NCI-H128 (cell line): Measurements from ENCODE around the gene PTPRN2.

Source experiments
- DNase-seq: peaks from one replicate; lab custom pipeline; 2025; ENCODE audit not compliant: unreplicated experiment; lab: John Stamatoyannopoulos, UW

The PTPRN2 gene

DNA sequence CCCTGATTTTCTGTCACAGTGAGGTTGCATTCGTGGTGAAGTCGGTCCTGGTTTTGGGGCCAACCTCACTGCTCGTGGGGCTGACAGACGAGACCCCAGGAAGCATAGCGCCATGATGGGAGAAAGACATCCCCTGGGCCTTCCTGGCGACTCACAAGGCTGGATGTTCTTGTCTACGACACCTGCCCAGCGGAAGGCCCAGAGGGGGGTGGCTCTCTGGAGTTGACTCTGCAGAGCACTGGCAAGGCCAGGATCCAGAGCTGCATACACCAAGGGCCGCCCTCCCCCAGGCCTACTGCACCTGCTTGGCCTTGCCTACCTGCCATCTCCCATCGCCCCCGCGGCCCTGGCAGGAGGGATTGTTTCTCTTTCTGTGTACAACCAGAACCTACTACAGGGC, 608.9 kb downstream of the PTPRN2 start:
- no peak for DNase-seq

DNA sequence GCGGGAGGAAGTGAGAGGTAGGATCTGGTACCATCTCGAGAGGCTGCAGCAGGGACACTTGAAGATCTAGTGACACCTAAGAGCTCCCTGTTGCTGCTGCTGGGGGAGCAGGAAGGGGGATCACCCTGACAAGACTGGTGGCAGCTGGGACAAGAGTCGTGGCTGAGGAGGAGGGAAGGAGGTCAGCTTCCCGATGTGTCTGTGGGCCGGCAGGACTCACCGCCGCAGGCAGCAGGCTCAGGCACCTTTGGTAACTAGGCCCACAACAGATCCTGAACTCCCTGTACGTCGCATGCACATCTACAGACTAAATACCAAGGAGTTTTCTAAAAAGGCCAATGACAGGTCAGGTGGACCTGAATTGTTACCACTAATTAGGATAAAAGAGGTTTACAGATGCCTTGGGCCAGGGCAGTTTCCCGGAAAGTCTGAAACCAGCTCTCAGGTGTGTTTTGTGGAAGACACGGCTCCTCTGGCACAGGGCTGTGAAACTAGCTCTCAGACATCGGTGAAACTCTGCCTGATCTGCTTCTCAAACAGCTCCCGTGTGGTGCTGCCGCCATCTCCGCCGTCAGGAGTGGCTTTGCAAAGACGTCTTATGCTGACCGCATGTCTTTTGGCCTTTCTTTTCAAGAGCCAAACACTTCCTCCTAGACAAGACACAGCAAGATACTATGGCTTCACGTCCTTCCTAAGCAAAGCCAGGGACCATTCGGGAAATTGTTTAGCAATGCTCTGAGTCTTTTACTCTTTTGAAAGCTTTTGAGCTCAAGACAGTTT, 609.7 kb downstream of the PTPRN2 start:
- DNase-seq: no peak

DNA sequence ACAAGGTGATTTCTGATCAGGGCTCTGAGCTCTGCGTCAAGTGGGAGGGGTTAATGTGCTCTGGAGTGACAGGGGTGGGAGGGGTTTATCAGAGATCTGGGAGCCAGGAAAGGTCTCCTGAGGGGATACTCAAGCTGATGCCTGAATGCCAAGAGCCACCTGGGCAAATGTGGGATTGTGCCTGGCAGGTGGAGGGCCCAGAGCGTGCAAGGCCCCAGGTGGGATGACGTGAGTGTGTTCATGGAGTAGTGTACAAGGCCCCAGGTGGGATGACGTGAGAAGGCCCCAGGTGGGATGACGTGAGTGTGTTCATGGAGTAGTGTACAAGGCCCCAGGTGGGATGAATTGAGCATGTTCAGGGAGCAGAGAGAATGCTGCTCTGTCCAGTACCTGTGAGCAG, 610.3 kb downstream of the PTPRN2 start:
- DNase-seq: no peak

DNA sequence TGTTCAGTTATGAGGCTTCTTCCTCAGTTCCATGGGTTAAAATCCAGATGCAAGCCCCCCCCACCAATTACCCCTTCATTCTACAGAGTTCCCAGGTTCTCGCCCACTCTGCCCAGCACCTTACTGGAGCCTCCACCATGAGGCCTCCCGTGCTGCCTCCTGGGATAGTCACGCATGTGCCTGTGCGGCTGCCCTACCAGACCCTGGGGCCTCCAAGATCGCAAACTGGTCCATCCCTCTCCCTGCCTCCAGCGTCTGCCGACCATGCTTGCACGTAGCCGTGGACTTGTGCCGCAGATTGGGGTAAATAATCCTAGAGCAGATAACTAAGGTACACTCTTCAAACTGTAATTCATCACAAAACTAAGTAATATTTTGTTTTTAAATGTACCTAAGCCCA, 611.2 kb downstream of the PTPRN2 start:
- no peak for DNase-seq

DNA sequence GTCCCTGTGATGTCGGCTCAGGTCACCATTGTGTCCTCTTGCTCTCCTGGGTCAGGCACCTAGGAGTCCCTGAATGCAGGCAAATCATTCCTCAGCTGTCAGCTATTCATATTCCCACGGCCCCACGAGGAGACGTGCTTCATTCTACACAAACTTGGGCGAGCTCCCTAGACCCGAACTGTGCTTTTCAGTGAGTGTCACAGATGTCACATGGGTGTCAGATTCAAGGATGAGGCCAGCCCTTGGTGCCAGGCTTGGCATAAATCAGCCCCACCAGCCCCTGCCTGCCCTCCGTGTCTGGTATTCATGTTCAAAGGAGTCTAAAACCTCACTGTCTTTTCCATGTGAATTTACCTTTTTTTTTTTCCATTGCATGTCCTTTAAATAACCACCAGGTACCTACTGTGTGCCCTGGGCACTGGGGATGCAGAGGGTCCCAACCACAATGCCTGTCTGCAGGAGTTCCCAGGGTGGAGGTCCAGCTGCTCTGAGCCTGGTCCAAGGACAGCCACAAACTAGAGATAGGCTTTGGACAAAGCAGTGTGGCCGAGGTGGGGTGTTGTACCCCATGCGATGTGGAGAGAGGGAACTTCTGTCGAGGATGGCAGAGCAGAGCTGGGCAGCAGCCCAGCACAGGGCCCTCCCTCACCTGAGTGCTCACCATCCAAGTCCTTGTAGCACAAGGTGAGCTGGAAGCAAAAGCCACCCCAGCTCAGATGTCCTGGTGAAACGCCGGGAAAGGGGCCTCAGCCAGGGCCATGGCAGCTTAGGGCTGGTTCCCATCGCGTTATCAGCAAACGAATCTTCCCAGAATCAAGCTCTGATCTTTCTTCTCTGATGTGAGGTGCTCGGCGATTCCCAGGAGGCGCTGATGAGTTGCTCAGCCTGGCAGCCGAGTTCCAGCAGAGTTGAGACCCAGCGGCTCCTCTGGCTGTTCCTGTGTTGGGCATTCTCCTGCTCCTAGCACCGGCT, 611.9 kb downstream of the PTPRN2 start:
- no peak for DNase-seq

DNA sequence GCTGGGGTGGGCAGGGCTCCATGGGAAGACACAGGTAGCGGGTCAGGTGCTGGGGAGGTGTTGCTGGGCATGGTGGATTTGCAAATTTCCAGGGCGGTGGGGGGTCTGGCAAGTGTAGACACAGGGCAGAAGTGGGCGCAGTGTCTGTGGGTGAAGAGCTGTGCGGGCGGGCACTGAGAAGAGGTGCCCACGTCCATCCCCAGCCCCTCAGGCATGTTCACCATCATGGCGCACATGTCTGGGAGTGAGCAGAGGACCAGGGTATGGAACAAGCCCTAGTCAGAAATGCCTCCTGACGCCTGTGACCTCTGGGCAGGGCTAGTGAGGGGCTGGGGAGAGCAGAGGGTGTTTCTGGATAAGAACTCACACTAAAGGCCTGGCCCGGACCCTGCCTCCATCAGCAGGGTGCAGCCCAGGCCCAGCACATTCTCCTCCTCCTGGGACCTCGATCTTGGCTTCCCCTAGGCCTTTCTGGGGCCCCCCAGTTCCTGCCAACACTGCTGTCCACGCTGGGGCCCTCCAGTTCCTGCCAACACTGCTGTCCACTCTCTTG, 612.9 kb downstream of the PTPRN2 start:
- DNase-seq: no peak

DNA sequence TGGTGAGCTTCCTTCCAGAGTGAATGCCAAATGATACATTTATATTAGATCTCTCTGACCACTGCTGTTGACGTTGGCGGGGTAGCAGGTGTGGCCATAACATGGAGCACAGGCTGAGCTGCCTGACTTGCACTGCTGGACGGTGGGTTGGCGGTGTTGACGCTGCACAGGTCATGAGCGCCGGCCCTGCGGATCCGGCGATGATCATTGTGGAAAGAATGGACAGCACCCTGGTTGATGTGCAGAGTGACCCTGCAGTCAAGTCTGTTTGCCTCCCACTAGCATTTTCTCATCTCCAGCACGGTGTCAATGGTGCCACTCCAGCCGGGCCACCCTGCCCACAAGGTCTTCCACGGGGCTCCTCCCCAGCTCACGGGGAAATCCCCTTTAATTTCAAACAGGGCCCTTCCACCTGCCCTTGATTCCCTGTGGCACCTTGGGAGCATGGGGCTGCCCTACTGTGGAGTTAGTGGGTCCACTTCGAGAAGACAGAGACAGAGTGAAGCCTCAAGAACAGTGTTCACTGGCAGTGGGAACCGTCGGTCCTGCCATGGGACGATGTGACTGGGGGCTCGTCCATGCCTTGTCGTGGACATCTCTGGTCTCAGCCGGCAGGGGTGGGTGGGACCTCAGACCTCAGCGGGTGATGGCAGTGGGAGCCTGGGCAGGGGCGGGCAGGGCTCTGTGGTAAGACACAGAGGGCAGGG, 613.5 kb downstream of the PTPRN2 start:
- no peak for DNase-seq

DNA sequence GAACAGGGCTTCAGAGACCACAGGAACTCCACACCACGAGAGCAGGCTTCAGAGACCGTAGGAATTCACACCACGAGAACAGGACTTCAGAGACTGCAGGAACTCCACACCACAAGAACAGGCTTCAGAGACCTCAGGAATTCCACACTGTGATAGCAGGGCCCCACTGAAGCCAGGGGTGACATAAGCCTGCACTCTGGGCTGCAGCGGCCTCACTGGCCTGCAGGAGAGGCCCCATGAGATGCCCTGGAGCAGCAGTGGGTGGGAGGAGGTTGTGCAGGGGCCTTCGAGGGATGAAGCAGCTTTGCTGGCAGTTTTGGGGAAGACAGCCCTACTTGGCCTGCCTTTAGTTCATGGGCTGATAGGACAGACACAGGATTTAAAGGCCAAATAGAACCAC, 614.7 kb downstream of the PTPRN2 start:
- no peak for DNase-seq

DNA sequence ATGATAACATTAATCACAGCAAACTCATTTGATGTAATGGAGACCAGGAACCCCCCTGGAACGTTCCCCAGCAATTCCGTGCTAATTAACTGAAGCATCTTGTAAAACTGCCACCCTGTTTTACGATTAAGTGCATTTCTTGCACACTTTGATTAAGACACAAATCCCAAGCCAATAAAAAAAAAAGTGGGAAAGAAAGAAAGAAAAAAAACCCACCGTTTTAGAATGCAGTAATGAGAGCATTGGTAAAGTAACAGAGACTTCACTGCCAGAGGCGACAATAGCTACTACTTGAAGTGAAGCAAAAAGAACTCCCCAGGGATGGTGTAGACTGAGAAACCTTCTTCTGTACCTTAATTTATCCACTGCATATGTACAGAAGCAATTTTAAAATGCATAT, 616.1 kb downstream of the PTPRN2 start:
- DNase-seq: no peak

DNA sequence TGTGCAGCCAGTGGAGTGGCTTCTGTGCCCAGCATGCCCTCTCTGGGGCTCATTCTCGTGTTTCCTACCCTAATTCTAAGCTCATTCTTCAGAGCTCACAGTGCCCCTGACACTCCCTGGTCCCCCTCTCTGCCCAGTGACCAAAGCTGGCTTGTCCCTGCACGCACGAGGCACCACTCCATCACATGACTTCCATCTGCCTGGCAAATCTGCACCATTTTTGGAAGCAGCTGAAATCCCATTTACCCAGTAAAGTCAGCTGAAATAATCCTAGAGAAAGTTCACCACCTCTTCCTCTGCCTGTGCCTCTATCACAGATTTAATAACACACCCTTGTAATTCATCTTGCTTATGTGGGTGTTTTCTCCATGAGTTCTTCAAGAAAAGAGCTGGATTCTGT, 616.9 kb downstream of the PTPRN2 start:
- DNase-seq: no peak

DNA sequence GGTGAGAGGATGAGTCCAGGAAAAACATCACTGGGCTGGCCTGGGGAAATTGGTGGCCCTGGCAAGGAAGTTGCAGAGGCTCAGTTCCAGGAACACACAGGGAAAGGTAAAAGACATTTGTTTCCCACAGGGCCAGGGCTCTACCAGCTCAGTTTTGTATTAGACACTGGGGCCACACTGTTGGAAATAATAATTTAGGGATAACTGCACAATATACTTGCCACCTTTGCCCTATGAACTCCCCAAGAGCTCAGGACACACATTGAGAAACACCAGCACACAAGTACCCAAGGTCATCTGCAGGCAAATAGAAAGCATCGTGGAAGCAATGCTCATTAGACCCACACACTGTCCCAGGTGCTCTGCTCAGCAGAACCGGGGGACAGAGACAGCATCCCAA, 617.6 kb downstream of the PTPRN2 start:
- no peak for DNase-seq

DNA sequence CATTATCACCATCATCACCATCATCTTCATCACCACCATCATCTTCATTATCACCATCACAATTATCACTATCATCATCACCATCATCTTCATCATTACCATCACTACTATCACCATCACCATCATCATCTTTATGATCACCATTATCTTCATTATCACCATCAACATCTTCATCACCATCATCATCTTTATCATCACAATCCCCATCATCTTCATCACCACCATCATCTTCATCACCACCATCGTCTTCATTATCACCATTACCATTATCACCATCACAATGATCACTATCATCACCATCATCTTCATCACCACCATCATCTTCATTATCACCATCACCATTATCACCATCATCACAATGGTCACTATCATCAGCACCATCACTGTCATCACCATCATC, 621.1 kb downstream of the PTPRN2 start:
- no peak for DNase-seq

DNA sequence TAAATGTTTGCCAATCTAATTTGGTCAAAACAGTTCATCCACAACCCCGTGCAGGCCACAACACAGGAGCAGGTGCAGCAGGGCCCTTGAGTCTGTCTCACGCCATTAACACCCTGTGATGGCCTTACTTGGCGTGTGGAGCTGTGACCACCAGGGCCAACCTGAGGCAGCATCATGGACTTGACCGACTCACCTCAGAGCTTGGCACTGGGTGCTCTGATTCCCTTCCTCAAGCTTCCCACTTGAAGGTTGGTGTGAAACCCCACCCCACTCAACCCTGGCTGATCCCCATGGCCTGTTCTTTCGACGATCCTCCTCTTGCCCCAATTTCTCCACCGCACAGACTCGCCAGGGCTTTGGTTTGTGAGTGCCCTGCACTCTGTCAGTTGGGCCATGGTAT, 623.1 kb downstream of the PTPRN2 start:
- DNase-seq: no peak

DNA sequence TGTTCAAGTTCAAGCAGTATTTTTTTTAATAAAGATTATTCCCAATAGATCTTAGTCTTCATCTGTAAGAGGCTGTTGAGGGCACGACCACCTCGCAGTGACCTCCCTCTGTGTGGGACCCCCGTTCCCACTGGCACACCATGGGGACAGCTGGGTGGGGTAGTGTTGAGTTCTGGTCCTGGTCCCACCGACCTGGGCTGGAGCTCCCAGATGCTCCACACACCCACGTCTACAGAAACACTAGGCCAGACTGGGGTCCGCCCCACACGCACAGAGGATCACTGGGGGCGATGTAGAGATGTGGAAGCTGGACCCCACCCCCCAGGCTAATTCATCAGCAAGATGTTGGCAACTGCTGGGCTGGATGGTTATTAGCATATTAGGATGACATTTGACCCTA, 623.6 kb downstream of the PTPRN2 start:
- DNase-seq: no peak

DNA sequence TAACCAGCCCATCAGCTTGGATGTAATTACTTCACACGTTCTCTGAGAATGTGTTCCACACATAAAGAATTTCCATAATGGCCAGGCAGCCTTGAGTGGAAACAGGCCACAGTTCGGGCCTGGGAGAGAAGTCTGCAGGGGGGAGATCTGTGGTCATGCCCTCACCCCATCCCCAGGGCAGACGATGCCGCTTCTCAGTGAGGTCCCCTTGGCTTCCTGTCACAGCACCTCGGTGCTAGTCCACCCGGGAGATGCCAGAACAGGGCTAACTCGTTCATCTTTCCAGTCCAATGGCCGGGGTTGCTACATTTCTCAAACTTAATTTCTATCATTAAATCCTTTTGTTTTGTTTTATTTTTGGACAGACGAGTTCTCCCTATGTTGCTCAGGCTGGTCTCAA, 624.1 kb downstream of the PTPRN2 start:
- no peak for DNase-seq

DNA sequence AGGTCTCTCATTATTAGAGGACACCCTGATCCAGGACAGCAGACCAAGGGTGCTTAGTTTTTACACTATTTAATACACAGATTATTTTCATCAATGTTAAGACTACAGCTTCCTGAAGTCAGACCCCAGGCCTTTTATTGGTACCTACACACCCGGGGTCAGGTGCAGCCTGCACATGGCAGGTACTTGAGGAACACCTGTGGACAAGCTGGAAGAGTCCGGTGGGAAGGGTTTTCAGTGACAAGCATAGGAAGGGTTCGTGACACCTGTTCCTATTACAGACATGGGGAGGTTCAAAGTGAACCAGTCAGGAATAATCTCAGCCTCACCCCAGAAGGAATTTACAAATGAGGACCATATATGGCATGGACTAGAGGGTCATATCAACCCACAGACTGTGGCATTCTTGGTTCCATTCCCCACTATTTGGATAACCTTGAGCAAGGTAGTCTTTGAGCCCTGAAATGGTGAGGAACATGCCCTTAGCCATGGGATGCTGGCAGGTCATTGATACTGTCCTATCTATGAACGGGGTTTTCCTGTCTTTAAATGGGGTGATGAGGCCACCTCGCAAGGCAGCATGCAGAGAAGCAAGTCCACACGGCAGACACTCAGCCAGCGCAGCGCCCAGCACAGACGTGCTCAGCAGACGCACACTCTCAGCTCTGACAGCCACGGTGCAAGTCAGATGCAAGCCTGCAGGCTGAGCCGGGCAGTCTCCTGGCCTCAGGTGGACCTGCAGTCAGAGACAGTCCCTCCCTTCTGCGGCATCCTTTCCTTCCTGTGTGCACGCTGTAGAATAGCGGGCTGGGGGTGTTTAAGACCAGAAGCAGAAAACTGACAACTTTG, 624.9 kb downstream of the PTPRN2 start:
- no peak for DNase-seq

DNA sequence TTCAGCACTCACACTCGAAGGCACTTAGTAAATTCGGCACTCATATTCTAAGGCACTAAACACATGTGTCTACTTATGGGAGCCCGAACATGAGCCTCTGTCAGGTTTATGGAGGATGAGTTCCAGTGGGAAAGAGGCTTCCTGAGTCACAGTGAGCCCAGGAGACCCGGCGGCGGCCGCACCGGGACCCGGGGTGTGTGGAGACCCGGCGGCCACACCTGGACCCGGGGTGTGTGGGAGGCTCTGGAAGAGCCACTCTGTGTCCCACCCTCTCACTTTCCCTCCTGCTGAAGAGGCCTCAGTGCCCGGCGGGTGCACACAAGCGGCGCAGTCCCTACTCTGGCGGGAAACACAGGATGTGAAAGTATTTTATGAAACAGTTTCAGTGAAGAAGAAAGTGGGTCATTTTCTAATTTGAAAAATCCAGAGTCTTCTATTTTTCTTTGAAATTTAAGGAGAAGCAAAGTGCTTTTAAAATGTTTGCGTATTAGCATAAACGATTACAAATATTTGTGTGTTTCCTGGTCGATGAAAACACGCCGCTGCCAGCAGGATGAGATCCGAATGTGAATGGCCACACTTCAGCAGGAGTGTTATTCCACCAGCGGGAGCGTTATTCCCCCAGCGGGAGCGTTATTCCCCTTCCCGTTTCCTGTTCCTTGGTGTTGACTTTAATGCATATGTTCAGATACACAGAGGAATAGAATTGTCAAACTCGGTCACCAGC, 625.7 kb downstream of the PTPRN2 start:
- DNase-seq: peak; percentile 9

DNA sequence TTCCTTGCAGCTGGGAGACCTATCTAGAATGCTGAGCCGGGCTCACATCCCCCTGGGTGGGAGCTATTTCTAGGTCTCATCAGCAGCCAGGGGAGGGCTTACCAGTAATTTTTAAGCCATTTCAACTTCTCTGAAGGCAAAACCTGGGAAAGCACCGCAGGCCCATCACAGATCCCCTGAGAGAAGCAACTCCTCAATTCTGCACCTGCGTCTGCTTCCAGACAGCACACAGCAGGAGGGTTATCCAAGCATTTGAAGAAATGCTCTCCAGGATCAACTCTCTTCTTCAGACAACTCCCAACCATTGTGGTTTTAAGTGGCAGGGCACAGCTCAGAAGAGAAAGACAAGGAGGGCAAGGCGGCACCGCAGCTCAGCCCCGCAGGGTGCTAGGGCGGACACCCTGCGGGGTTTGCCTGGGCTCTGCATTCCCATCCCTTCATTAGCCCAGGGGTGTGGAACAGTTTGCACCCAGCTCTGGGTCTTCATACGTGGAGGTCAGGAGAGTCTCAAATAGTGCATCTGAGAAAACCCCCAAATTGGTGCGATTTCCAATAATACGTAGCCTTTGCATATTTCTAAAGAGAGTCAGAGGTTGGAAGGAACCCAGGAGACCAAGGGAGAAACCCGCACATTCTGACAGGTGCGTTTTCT, 632.1 kb downstream of the PTPRN2 start:
- DNase-seq: no peak

DNA sequence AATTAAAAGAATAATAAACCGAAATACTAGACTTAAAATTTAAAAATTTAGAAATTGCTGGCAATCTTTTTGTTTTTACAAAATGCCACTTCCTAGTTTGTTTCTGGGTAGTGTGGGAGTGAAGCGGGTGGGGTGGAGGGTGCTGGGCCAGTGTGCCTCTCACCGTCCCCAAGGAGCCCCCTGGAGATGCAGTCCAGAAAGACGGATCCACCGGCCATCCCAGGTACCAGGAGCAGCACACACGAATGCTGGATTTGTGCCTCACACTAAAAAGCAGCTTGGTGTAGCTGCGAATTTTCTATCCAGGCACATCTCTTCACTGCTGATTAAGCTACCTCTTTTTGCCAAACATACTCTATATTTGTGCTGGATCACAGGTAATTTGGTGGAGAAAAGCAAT, 632.7 kb downstream of the PTPRN2 start:
- DNase-seq: no peak
